ENCODE results near the gene MAP3K15.

The MAP3K15 gene

DNA sequence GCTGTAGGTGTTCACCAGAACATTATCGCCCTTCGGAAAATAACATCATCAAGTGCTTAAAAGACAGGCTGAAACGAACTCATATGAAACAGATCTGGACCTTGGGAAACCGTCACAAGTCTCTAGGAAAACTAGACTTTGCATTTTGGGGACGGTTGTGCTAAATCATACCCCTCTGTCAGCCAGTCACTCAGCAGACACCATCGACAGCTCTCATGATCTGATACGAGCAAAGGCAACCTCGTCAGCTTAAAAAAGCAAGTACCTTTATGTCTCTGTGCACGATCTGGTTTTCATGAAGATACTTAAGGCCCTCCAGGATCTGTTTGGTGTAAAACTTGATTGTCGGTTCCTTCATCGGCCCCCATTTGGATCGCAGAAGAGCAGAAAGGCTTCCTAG is 123.2 kb downstream of the MAP3K15 start:
- DNase-seq = no peak

DNA sequence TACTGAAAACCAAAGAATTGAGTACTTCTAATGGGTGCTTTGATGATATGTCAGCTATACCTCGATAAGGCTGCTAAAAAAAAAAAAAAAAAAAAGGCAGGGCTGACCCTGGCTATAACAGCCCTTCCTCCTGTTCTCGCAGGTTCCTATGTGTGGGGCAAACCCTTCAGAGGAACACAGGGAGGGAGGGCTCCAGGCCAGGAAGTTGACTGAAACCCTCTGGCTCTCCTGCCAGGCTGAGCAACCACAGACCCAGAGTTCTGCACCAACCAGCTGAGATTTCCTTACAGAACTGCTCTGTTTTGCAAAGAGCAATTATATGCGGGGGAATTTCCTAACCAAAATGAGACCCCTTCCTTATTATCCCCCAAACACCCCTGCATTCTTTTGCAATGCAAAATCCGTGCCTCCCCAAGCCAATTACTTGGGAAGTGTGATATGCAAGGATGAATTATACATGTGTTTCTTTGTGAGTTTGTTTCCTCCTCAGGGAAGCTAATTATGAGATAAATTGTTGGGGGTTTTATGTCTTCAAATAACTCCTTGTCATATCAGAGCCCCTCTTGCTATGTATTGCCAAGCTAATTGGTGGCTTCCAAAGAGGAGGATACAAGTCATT is 126.0 kb downstream of the MAP3K15 start:
- DNase-seq = no peak

DNA sequence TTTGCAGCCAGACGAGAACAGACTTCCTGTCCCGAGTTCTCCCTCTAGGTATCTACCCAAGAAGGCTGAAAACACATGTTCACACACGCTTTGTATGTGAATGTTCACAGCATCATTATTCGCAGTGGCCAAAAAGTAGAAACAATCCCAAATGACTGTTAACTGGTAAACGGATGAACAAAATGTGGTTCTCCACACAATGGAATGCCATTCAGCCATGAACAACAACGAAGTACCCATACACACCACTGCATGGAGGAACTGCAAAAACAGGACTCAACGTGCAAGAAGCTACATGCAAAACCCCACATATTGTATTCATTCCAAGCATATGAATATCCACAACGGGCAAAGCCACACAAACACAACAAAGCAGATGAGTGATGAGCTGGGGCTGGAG is 126.6 kb downstream of the MAP3K15 start:
- no peak for DNase-seq

DNA sequence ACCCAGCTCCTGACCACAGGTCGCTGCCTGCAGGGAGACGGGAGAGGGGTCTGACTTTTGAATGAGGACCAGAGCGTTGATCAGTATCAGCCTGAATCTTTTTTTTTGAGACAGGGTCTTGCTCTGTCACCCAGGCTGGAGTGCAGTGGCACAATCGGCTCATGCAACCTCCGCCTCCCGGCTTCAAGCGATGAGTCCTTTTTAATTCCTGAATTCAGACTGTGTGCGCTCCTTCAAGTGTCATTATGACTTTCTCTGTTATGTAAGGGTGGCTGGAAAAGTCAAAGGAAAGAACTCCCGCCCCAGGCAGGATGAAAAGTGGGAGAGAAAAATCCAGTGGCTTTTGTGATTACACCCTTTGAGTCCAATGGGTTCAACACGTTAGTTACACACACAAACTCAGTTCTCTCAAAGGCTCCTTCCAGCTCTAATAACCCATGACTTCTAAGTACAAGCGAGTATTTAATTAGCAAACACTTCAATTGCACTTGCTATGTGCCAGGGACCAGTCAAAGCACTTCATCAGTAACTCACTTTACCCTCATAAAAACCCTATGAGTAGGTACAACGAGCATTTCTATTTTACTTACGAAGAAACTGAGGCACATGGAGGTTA is 127.1 kb downstream of the MAP3K15 start:
- DNase-seq = no peak

DNA sequence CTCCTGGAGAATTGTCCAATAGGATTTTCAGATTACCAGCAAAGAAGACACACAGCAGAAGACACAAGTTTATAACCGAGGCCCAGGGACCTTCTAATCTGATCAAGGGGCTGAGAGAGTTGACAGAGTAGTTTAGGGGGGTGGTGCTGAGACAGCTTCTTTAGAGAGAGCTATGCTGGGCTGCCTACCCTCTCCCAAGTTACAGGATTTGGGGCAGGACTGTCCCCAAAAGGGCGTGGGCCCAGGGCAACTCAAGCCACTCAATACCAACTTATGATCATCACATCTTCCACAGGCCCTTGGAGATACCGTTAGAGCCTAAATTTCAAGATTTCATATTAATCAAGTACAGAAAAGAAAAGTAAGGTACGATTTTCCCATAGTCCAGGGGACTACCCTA is 128.6 kb downstream of the MAP3K15 start:
- no peak for DNase-seq

DNA sequence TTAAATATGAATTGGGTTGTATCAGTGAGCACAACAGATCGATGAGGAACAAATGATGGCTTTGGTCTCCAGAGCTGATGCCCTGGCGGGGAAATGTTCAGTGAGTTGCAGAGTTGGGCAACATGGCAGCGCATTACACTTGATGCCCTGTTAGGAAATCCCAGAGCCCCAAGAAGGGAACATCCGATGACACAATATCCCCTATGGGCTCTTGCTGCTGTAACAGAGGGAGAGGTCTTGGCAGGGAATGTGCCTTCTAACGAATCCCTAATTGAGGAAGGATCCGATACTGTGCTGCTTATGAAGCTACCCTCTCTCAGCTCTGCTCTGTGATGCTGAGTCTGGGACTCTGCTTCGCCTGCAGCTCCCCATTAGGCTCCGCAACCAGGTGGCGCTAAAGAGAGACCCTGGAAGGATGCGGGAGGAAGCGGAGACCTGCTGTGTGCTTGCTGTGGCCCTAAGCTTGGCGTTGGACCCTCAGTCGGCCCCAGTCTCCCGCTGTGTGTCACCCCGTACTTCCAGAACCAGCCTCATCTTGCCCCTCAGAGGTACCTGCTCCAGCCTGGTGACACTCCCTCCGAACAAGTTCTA is 132.7 kb downstream of the MAP3K15 start:
- peak; percentile 60 for DNase-seq

DNA sequence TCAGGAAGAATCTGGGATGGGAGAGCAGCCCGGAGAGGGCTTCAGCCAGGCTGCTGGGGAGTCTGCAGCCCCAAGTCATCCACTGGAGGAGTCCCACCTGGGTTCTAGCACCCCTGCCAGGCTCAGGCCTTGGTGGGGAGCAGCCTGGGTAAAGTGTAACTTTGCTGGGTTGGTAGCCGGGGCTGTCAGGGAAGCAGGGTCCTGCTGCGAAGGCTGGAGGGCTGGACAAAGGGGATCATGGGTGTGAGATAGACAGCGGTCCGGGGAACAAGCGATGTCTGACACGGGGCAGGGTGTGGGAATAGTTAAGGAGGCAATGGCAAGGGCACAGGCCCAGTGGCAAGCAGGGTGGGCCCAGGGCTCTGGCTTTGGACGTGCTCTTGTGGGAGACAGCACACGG is 134.0 kb downstream of the MAP3K15 start:
- DNase-seq = no peak

DNA sequence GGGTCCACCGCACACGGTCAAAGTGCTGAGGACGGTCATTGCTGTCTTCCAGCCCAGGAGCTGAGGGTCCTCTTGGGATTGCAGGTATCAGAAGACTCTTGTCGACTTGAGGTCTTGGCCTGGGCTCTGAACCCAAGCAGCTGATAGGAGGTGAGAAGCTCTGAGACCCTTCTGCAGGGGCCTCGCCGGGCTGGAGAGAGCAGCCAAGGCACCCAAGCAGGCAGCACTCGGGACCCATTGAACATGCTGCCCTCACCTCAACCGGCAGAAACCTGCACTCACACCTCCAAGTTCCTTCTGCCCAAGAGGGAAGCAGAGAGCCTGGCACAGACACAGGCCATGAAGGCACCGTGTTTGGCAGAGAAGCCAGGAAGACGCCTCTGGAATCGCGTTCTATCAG is 137.5 kb downstream of the MAP3K15 start:
- no peak for DNase-seq

DNA sequence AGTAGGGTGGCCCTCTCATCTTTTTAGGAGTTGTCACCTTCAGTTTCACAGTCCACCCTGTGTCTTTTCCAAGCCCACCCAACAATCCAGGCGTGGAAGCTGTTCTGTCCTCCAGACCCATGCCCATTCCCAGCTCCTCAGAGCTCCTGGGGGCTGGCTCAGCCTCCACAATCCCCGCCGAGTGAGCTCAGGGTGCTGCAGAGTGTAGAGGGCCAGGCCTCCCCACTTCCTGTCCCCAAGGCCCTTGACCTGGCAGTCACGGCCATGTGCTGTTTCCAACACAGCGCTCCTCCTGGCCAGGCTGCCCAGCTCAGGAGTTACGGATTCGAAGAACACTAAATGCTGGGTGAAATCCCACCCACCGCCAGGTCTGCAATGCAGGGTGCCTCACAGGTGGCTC is 139.8 kb downstream of the MAP3K15 start:
- no peak for DNase-seq

DNA sequence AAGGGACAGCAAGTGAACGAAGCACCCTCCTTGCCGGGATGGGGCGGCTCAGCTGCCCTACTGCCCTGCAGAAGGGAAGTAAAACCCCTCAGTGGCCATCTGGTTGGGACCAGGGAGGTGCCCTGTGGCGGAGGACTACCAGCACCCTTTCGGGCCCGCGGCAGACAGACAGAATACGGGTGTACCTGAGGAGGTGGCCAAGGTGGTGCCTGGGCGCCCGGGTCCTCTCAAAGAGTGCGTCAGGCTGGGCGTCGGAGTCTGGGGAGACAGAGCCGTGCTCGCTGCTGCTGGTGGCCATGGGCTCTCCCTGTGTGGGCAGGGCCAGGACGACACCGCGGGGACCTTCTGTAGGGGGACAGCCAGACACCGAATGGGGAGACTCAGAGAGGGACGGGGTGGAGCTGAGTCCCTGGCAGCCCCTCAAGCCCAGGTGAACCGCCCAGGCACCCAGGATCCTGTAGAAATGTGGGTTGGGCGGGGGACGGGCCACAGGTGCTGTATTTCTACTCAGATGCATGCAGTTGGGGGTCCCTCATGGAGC is 141.9 kb downstream of the MAP3K15 start:
- no peak for DNase-seq

DNA sequence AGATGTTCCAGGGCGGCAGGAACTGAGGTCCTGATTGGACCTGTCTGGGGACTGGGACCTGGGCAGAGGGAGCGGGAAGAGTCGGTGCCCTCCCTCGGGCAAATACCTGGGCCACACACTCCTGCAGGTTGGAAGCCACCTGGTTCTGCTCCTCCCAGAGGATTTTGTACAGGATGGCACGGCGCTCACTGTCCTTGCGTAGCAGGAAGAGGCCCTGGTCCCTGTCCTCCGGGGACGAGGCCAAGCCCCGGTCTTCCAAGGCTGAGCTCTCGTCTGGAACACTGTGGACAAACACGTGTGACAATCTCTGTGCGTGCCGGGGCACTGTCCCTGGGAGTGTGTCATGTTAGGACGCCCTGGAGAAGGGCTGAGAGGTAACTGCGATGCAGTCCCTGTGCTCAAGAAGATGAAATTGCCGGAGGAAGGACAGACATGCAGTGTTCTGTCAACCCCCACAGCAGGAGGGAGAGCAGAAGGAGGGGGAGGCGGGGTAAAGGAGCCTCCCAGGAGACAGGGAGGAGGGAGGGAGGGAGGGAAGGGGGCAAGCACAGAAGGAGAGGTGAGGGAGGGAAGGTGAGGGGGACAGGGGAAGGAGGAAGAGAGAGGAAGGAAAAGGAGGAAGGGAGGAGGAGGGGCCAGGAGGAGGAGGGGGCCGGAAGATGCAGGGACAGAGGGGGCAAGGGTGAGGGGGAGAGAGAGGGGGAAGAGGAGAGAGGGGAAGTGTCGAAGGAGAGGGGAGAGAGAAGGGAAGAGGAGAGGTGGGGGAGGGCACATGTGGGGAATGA is 142.6 kb downstream of the MAP3K15 start:
- peak; percentile 15 for DNase-seq

DNA sequence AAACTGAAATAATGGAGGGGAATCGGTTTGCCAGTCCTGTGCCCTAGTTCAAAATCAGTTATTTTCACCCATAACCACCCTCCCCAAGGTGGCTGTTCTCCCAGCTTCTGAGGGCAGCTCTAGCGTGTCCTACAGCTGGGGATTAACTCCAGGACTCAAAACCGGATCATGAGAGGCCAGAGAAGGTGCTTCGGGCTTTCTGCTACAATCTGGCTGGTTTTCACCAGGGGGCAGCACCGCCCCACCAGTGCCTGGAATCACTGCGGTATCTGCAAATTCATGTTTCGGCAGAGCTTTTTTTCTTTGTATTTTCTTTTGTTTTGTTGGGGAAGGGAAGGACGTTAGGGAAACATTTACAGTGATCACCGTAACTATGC is 143.2 kb downstream of the MAP3K15 start:
- DNase-seq = peak; percentile 72

DNA sequence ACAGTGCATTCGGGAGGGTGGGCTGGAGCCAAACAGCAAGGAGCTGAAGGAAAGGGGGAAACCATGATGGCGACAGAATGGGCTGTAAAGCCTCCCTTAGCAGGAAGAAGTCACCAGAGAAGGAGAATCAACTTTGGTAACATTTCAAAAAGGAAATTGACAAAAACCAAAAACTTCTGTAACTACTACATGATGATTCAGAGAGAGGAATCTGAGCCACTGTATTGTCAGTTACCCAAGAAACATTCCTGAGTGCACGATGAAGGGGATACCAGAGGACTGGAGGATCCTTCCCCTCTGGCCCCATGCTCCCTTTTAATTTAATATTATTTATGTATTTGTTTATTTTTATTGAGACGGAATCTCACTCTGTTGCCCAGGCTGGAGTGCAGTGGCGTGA is 145.2 kb downstream of the MAP3K15 start:
- no peak for DNase-seq

DNA sequence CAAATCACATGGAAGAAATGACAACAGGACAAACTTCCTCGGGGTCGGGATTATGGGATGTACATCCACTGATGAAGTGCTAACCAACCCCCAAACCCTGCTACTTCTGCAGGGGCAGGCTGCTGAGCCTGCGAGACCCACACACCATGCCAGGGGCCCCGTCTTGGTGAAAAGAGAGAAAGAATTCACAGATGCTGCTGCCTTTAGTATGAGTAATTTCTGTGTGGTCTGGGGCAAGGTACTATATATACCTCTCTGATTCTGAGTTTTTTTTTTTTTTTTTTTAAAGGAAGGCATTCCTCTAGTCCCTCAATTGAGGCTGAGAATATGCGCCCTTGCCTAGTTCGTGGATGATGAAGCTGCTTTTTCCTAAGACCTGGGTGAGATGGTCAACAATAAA is 146.7 kb downstream of the MAP3K15 start:
- DNase-seq = no peak

DNA sequence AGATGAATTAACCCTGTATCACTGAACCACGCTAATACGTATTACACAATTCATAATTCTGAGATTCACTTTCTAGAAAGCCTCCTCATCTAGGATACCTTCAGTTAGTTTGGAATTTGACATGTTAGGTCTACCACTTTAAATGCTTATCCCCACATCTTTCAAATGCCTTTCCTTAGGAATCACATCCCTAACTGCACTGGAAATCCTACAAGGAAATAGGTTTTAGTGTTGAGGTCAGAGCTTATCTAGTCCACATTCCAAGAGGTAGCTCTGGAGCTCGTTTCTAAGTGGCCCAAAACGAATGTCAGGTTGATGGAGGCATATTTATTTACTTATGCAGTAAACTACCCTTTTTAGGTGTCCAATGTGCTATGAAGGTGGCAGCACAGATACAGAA is 153.6 kb downstream of the MAP3K15 start:
- DNase-seq = no peak

DNA sequence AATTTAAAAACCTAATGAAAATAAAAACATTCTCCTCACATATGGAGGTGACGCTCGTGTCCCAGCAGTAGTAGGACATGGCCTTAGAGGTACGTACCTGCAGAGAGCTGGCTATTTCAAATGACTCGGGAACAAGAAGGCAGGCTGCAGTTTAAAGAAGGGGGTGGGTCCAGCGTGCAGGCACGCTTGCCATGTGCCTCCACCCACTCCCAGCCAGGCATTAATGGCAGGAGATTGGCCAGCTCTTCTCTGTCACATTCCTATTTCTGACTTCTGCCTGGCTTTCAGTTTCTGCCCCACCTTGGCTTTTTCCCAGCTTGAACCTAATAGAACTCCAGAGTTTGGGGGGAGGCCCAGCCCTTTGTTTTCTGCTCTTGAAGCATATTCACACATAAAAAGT is 154.4 kb downstream of the MAP3K15 start:
- no peak for DNase-seq

DNA sequence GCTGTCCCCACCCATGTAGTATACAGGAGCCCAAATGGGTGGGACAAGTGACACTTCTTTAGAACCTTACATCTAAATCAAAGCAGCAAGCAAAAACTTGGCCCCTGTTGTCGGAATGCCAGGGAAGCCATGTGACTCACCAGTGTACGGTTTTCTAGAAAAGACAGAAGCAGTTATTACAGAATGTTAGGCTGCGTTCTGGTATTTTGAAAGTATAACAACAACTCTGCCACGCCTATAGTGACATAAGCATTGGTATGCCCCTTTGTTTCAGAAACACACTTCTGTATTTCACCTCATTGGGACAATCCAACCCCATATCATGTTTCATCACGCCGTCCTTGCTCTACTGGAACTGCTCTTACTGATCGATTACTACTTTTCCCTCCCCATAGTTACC is 156.8 kb downstream of the MAP3K15 start:
- DNase-seq = no peak

DNA sequence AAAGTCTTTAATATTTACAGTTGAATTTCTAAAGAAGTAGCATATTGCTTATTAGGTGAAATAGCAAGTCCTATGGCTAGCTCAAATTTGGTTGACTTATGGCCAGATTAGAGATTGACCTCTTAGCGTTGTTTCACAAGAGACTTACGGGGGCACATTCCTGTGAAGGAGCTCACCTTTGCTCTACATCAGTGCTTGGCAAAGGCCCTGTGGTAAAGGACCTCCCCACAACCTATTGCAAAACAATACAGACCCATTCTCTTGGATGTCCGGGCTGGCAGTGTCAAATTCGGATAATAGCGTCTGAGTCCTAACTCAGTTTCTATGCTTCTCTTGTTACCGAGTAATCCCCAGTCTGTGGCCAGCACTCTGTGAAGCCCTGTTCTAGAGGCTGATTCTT is 160.7 kb downstream of the MAP3K15 start:
- no peak for DNase-seq

DNA sequence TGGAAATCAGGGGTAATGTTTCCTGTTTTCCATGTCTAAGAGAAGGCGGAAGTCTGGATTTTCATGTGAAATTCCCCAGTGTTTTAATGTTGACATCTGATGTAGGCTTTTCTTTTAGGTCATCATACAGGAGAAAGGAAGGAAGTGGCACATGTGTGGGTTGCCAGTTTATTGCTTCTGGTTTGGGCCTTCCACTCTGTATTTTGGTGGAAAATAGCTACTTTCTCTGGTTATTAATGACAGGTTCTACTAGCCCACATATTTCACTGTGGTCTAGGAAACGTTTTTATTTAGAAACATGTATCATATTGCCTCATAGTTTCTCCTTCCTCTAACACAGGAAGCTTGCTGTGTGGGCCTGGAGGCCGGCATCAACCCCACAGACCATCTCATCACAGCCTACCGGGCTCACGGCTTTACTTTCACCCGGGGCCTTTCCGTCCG is 164.3 kb downstream of the MAP3K15 start:
- no peak for DNase-seq

DNA sequence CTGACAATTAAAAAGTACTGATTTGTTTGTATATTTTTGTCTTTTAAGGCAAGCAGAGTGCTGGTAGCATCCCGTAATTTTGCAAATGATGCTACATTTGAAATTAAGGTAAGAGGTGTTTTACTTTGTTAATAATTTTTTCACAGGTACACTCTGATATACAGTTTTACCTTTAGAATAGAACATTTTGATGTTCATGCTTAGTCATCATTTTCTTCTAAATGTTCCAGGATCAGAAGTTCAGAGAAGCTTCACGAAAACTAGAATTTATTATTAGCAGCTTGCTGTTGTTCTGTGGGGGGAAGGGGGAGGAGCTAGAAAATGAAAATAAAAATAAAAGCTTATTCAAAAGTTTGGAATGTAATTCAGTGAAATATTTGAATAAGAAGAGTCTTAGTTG is 166.0 kb downstream of the MAP3K15 start:
- no peak for DNase-seq

DNA sequence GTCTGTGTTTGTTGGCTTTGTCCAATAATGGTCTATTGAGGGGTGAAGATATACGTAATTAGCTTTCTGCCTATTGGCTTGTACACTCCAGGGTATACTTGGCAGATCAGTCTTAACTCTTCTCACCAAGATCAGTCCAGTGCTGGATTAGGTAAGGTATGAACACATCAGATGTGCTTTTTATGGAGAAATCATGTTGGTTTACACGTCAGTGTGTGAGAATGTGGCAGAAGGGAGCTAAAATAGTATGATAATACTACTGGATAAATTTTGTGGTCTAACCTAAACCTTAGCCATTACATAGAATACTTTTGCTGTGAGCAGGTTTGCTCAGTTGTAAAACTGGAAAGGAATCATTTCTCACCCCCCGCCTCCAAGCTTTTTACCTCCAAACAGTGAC is 167.4 kb downstream of the MAP3K15 start:
- no peak for DNase-seq

DNA sequence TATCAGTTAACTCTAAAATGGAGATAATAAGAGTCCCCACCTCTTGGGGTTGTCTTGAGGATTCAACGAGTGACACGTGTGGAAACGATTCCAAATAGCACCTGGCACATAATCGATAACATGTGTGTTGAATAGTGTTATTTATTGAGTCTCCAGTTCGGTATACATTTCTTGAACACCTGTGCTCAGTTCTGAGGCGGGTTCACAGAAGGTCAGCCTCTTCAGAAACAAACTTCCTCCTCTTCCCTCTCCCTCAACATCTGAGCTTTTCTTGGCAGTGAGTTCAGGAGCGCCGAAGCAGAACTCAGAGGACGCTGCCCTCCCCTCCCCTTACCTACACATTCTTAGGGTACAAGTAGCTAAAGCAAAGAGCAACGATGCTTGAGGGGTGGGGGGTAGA is 170.6 kb downstream of the MAP3K15 start:
- no peak for DNase-seq

DNA sequence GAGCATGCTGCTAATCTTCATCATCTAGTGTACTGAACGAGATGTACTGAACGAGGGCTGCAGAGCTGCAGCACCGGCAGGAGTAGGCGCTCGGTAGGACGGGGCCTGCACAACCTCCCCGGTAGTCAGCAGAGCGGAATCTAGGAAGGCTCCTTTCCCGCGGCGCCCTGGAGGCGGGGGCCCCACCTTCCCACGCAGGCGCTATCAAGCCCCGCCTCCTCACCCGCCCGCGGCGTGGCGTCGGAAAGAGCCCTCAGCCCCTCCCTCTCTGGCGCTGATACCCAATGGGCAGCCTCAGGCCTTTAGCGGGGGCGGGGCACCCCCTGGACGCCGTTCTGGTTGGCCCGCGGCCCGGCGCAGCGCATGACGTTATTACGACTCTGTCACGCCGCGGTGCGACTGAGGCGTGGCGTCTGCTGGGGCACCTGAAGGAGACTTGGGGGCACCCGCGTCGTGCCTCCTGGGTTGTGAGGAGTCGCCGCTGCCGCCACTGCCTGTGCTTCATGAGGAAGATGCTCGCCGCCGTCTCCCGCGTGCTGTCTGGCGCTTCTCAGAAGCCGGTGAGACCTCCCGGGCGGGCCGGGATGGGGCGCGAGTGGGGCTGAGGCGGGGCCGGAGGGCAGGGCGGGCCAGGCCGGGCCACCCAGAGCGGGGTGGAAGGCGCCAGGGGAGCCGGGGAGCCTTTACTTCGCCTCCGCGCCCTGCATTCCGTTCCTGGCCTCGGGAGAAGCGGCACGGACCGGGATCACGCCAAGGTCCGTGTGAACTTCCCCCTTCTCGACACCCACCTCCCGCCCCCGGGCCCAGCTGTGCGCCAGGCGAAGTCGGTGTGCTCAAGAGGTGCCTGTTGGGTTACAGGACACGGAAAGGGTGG is 171.5 kb downstream of the MAP3K15 start, which contains the start of gene PDHA1:
PDHA1 (plus strand) TSS at position 393 of the 874 bp plus-strand sequence; CDS start at position 504, 111 bp downstream.
- peak; percentile 94 for DNase-seq

Data from CD4-positive, alpha-beta T cell treated with Interleukin-17A for 4 hours (primary cell).